GM19043 (cell line): ENCODE data around the gene SIRT4.

Experiments
- ATAC-seq: cut with Tn5 transposase; IDR thresholded peaks from one replicate; pipeline ENCODE4 v1.9.1; 2021; ENCODE audit warnings: low read depth; ENCODE audit not compliant: unreplicated experiment

The SIRT4 gene

GRCh38 chr12:120278137-120279069 is 23.7 kb upstream of the SIRT4 start:
- ATAC-seq = no peak

GRCh38 chr12:120283318-120283717 is 18.8 kb upstream of the SIRT4 start:
- no peak for ATAC-seq

- ATAC-seq = no peak
Observed at GRCh38 chr12:120284381-120284780, 17.7 kb upstream of the SIRT4 start.

- ATAC-seq = no peak
Observed at GRCh38 chr12:120286768-120287490, 15.2 kb upstream of the SIRT4 start.

GRCh38 chr12:120287491-120287890 is 14.6 kb upstream of the SIRT4 start:
- no peak for ATAC-seq

GRCh38 chr12:120290609-120291305 is 11.4 kb upstream of the SIRT4 start:
- no peak for ATAC-seq

- no peak for ATAC-seq
Observed at GRCh38 chr12:120292411-120292660, 9.8 kb upstream of the SIRT4 start.

GRCh38 chr12:120292661-120293531 is 9.2 kb upstream of the SIRT4 start, which contains the start of gene RNU4-1:
TSS of gene RNU4-1 (minus strand) at chr12:120293237.
- peak; percentile 47 for ATAC-seq

- ATAC-seq = no peak
Observed at GRCh38 chr12:120314220-120314619, 12.1 kb downstream of the SIRT4 start.

- ATAC-seq = no peak
Observed at GRCh38 chr12:120316798-120317223, 14.7 kb downstream of the SIRT4 start.

- ATAC-seq = peak; percentile 100
Observed at GRCh38 chr12:120317224-120318105, 15.3 kb downstream of the SIRT4 start.

GRCh38 chr12:120321382-120322202 is 19.5 kb downstream of the SIRT4 start:
- no peak for ATAC-seq

- no peak for ATAC-seq
Observed at GRCh38 chr12:120323772-120324171, 21.7 kb downstream of the SIRT4 start.

- no peak for ATAC-seq
Observed at GRCh38 chr12:120324841-120325417, 22.8 kb downstream of the SIRT4 start.

GRCh38 chr12:120327593-120327992 is 25.5 kb downstream of the SIRT4 start, which contains the start of gene PLA2G1B:
TSS of gene PLA2G1B (minus strand) at chr12:120327779. CDS start at chr12:120327753, 26 bp downstream.
- no peak for ATAC-seq

GRCh38 chr12:120328228-120328627 is 26.1 kb downstream of the SIRT4 start:
- ATAC-seq = no peak

- no peak for ATAC-seq
Observed at GRCh38 chr12:120331390-120331789, 29.3 kb downstream of the SIRT4 start.

GRCh38 chr12:120332041-120332440 is 29.9 kb downstream of the SIRT4 start:
- no peak for ATAC-seq
